Uterus (tissue), 2 donors: ENCODE data around the gene CDC42BPA.

ENCODE experiments used
- POLR2A ChIP-seq, 2 donors: fragments of 450-650 bp; IDR thresholded peaks; one replicate each; pipeline ENCODE4 v1.6.1; 2016; ENCODE audit warnings: antibody characterized with exemption in 2 of 2, mild to moderate bottlenecking in 1 of 2, moderate library complexity in 1 of 2
- TF ChIP-seq, protein P1 (sequence below), 4 experiments: fragments of 200-600 bp in 2 of 4; fragments of 450-650 bp in 2 of 4; sonication (generic) in 2 of 4; IDR thresholded peaks; one replicate each; pipeline ENCODE4 v1.5.1; 2016 to 2019; ENCODE audit warnings: antibody characterized with exemption in 4 of 4, mild to moderate bottlenecking in 2 of 4, moderate library complexity in 1 of 4

DNA sequence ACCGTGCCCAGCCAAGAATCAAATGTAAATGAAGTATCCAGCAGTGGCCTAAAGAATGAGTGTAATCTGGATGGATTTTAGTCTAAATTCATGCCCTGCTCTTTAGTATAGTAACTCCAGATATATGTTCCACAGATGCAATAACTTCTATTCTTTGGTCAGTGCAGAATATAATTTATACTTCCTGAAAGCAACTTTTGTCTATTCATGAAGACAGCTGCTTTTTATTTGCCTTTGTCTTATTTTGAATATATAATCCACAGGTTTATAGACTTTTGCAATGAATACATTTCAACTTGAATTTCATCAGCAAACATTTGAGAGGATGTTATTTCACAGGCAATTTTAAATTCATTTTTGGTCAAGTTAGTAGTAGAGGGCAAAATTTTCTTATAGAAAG, 54.4 kb downstream of the CDC42BPA start:
- TF ChIP-seq, protein P1, sequence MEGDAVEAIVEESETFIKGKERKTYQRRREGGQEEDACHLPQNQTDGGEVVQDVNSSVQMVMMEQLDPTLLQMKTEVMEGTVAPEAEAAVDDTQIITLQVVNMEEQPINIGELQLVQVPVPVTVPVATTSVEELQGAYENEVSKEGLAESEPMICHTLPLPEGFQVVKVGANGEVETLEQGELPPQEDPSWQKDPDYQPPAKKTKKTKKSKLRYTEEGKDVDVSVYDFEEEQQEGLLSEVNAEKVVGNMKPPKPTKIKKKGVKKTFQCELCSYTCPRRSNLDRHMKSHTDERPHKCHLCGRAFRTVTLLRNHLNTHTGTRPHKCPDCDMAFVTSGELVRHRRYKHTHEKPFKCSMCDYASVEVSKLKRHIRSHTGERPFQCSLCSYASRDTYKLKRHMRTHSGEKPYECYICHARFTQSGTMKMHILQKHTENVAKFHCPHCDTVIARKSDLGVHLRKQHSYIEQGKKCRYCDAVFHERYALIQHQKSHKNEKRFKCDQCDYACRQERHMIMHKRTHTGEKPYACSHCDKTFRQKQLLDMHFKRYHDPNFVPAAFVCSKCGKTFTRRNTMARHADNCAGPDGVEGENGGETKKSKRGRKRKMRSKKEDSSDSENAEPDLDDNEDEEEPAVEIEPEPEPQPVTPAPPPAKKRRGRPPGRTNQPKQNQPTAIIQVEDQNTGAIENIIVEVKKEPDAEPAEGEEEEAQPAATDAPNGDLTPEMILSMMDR (IDR thresholded peaks at IDR 0.05), result no peak
- TF ChIP-seq POLR2A (IDR thresholded peaks at IDR 0.05), result no peak
